Tibial artery (tissue), 4 donors: ENCODE measurements around the gene CNTNAP2.

Experiments
- DNase-seq, 2 donors: peaks; one replicate each; pipeline ENCODE4 v3.0.0-alpha.2; 2019
- H3K27ac ChIP-seq, 2 donors: fragments of 200-600 bp; sonication (generic) in 1 of 2; 1 replicate in 1 of 2; 2 replicates in 1 of 2; pipeline ENCODE4 v1.5.1; 2018 to 2019; ENCODE audit warnings: mild to moderate bottlenecking in 1 of 2
- H3K27me3 ChIP-seq, 2 donors: fragments of 200-600 bp; sonication (generic) in 1 of 2; one replicate each; pipeline versions ENCODE4 v1.5.1 to v1.6.0; 2016 to 2019
- H3K36me3 ChIP-seq, 3 donors: fragments of 200-600 bp; sonication (generic) in 2 of 3; one replicate each; pipeline ENCODE4 v1.5.1; 2016 to 2019; ENCODE audit warnings: mild to moderate bottlenecking in 2 of 3
- H3K4me1 ChIP-seq, 4 donors: fragments of 200-600 bp; sonication (generic) in 2 of 4; 1 replicate in 3 of 4; 2 replicates in 1 of 4; pipeline ENCODE4 v1.5.1; 2016 to 2019
- H3K4me3 ChIP-seq, 2 donors: fragments of 200-600 bp; sonication (generic) in 1 of 2; 1 replicate in 1 of 2; 2 replicates in 1 of 2; pipeline ENCODE4 v1.5.1; 2018 to 2019; ENCODE audit warnings: mild to moderate bottlenecking in 2 of 2
- H3K9me3 ChIP-seq, 3 donors: fragments of 200-600 bp; sonication (generic) in 1 of 3; one replicate each; pipeline ENCODE4 v1.5.1; 2016 to 2019
- CTCF ChIP-seq, 2 experiments: fragments of 200-600 bp in 1 of 2; fragments of 450-650 bp in 1 of 2; IDR thresholded peaks; one replicate each; pipeline ENCODE4 v1.5.1; 2017 to 2019; ENCODE audit warnings: antibody characterized with exemption in 2 of 2, mild to moderate bottlenecking in 1 of 2, moderate library complexity in 1 of 2
- intact Hi-C: fragments of 100-400 bp; cut with DNase I; formaldehyde crosslinking; loops from one replicate; pipeline ENCODE4 v1.15.0; 2023; ENCODE audit warnings: low total_unique reads

The CNTNAP2 gene

GRCh38 chr7:146876411-146876810, 759.8 kb downstream of the CNTNAP2 start:
- no peaks in the 10 kb centered on the region for H3K36me3 ChIP-seq
- H3K9me3 ChIP-seq, result no peaks in the 10 kb centered on the region
- intact Hi-C loops, result no loop called here
- H3K4me1 ChIP-seq, result no peaks in the 10 kb centered on the region
- H3K4me3 ChIP-seq, result no peak overlapping the region
- no peaks in the 10 kb centered on the region for H3K27me3 ChIP-seq
- DNase-seq, result no peak
- no peak for TF ChIP-seq CTCF (IDR thresholded peaks at IDR 0.05)
- no peak overlapping the region for H3K27ac ChIP-seq

- TF ChIP-seq CTCF (IDR thresholded peaks at IDR 0.05), result no peak
- no peak overlapping the region for H3K4me3 ChIP-seq
Observed at GRCh38 chr7:146878901-146879300, 762.3 kb downstream of the CNTNAP2 start.

GRCh38 chr7:146885231-146885630, 768.6 kb downstream of the CNTNAP2 start:
- no peak for DNase-seq
- intact Hi-C loops, result no loop called here

More at GRCh38 chr7:146878901-146879300, 762.3 kb downstream of the CNTNAP2 start:
- intact Hi-C loops, result no loop called here
- Histone ChIP-seq H3K27me3 (no peaks in the 10 kb centered on the region), H3K36me3 (no peaks in the 10 kb centered on the region), H3K4me1 (no peaks in the 10 kb centered on the region), H3K27ac (no peak overlapping the region), H3K9me3 (no peaks in the 10 kb centered on the region)
- DNase-seq, result no peak

GRCh38 chr7:146889806-146890555, 773.4 kb downstream of the CNTNAP2 start:
- Histone ChIP-seq H3K4me1 (no peaks in the 10 kb centered on the region), H3K27me3 (no peaks in the 10 kb centered on the region), H3K27ac (no peak overlapping the region), H3K9me3 (no peaks in the 10 kb centered on the region), H3K36me3 (no peaks in the 10 kb centered on the region), H3K4me3 (no peak overlapping the region)
- no peak for TF ChIP-seq CTCF (IDR thresholded peaks at IDR 0.05)
- DNase-seq, result no peak
- intact Hi-C loops, result no loop called here

More at GRCh38 chr7:146885231-146885630, 768.6 kb downstream of the CNTNAP2 start:
- no peak for TF ChIP-seq CTCF (IDR thresholded peaks at IDR 0.05)
- H3K9me3 ChIP-seq, result no peaks in the 10 kb centered on the region
- no peak overlapping the region for H3K4me3 ChIP-seq
- no peaks in the 10 kb centered on the region for H3K27me3 ChIP-seq
- no peak overlapping the region for H3K27ac ChIP-seq
- no peaks in the 10 kb centered on the region for H3K36me3 ChIP-seq
- H3K4me1 ChIP-seq, result no peaks in the 10 kb centered on the region

GRCh38 chr7:146892151-146892550, 775.5 kb downstream of the CNTNAP2 start:
- Histone ChIP-seq H3K4me1 (no peaks in the 10 kb centered on the region), H3K27ac (no peak overlapping the region), H3K9me3 (no peaks in the 10 kb centered on the region), H3K27me3 (no peaks in the 10 kb centered on the region), H3K4me3 (no peak overlapping the region), H3K36me3 (no peaks in the 10 kb centered on the region)
- no peak for TF ChIP-seq CTCF (IDR thresholded peaks at IDR 0.05)
- intact Hi-C loops, result no loop called here
- DNase-seq, result no peak
